Left hindlimb (tissue), 1 donor: Measurements from ENCODE around the gene GLCCI1.
"Not testable (repeated sequence)": the region's sequence is repeated elsewhere in the genome, so short reads cannot be mapped to it uniquely, and the experiment has no call there.

Source experiments
- DNase-seq: peaks from one replicate; pipeline ENCODE4 v3.0.0-alpha.2; 2018

Gene GLCCI1

DNA sequence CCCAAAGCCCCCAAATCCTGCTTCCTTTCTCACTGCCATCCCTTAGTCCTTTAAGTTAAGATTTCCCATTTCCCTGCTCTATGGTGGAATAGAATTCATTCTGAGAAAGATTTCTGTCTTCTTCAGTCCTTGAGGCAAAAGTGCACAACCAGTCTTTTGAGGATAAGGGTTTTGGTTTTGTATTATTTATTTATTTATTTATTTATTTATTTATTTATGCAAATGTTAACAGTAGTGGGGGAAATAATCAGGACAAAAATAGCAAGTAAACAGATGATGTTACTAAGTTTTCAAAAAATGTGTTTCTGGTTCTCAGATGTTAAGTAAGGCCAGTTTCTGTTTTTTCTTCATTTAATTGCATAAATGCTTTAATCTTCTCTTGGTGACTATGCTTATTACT is 84.2 kb downstream of the GLCCI1 start:
- no peak for DNase-seq

DNA sequence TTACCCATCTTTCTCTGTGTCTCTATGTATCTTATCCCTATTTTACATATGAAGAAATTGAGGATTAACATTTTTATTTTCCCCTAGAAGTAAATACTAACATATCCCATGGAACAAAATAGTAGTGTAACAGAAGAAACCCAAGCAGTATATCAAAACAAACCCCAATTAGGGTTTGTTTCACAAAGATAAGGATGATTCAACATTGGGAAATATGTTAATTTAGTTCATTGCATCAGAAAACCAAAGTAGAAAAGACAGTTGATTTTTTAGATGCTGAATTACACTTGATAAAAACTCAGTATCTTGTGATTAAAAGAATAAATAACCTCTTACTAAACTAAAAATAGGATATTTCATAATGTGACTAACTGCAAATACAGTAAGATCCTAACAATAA is 87.8 kb downstream of the GLCCI1 start:
- DNase-seq, result no peak

DNA sequence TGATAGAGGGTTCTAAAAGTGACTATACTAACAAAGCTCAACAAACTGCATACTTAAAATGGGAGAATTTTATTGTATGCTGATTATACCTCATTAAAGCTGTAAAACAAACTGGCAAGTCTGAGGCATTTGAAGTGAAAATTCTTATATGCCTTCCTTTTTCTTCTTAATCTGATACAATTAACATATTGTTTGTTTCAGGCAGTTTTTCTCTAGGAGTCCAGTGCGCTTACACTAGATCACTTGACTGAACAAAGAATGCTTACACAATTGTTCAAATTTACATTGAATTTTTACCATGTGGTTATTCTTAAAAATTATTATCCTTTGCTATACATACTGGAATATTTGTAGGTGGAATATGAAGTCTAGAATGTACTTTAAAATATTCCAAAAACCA is 89.0 kb downstream of the GLCCI1 start:
- DNase-seq, result no peak

DNA sequence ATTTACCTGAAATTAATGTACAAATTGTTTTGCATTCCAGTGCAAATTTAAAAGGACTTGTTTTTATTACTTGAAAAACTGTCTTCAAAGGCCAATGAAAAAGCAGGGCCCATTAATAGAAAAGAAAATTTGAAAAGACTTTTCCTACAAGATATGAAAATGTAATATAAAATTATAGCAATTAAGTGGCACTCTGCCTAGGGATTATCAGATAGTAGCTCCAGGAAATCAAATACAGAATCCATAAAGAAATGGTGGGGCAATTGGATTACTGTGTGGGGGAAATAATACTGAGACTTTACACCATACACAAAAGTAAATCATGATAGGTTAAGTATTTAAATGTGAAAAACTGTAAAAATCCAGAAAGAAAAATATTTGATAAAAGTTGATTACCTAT is 89.7 kb downstream of the GLCCI1 start:
- no peak for DNase-seq

DNA sequence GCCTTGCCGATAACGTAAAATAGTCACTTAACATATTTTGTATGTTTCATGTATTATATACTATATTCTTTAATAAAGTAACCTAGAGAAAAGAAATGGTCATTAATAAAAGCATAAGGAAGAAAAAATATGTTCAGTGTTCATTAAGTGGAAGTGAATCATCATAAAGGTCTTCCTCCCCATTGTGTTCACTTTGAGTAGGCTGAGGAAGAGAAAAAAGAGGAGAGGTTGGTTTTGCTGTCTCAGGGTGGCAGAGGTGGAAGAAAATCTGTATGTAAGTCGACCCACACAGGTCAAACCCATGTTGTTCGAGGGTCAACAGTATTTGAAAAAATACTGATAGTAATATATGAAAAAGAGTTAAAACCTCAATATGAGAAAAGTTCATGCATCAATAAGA is 90.3 kb downstream of the GLCCI1 start:
- no peak for DNase-seq

DNA sequence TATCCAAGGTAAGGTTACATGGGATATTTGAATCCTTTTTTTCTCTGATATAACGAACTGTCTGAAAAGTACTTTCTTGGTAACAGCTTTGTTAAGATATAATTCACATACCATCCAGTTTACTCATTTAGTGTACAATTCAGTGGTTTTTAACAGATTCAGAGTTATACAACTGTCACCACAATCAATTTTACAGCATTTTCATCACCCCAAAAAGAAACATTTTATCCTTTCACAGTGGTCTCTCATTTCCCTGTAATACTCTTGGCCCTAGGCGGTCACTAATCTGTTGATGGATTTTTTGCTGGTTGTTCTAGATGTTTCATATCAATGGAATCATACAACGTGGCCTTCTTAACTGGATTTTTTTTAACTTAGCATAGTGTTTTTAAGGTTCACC is 91.6 kb downstream of the GLCCI1 start:
- no peak for DNase-seq

DNA sequence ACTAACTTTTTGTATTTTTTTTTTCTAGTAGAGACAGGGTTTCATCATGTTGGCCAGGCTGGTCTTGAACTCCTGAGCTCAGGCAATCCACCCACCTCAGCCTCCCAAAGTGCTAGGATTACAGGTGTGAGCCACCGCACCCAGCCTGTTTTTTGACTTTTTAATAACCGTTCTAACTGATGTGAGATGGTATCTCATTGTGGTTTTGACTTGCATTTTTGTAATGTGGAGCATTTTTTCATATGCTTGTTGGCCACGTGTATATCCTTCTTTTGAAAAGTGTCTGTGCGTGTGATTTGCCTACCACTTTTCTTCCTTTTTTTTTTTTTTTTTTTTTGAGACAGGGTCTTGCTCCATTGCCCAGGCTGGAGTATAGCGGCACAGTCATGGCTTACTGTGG is 94.7 kb downstream of the GLCCI1 start:
- not testable (repeated sequence) for DNase-seq

DNA sequence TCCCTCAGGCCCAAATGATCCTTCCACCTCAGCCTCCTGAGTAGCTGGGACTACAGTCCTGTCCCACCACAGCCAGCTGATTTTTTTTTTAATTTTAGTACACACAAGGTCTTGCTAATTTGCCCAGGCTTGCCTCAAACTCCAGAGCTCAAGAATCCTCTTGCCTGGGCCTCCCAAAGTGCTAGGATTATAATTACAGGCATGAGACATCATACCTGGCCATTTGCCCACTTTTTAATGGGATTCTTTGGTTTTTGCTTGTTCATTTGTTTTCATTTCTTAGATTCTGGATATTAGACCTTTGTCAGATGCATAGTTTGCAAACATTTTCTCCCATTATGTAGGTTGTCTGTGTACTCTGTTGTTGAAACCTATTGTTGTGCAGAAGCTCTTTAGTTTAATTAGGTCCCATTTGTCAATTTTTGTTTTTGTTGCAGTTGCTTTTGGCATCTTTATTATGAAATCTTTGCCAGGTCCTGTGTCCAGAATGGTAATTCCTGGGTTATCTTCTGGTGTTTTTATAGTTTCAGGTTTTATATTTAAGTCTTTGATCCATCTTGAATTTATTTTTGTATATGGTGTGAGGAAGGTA is 95.2 kb downstream of the GLCCI1 start:
- no peak for DNase-seq

DNA sequence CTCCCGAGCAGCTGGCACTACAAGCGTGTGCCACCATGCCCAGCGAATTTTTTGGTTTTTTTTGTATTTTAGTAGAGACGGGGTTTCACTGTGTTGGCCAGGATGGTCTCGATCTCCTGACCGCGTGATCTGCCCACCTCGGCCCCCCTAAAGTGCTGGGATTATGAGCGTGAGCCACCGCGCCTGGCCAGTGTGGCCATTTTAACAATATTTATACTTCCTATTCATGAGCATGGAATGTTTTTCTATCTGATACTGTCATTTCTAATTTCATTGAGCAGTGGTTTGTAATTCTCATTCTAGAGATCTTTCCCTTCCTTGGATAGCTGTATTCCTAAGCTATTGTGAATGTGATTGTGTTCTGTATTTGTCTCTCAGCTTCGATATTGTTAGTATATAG is 96.2 kb downstream of the GLCCI1 start:
- no peak for DNase-seq

DNA sequence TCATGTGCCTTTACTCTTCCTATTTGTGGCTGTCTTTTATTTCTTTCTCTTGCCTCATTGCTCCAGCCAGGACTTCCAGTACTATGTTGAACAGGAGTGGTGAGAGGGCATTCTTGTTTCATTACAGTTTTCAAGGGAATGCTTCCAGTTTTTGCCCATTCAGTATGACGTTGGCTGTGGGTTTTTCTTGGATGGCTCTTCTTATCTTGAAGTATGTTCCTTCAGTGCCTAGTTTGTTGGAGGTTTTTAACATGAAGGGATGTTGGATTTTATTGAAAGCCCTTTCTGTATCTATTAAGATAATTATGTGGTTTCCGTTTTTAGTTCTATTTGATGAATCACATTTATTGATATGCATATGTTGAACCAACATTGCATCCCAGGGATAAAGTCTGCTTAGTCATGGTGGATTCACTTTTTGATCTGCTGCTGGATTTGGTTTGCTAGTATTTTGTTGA is 96.8 kb downstream of the GLCCI1 start:
- no peak for DNase-seq

DNA sequence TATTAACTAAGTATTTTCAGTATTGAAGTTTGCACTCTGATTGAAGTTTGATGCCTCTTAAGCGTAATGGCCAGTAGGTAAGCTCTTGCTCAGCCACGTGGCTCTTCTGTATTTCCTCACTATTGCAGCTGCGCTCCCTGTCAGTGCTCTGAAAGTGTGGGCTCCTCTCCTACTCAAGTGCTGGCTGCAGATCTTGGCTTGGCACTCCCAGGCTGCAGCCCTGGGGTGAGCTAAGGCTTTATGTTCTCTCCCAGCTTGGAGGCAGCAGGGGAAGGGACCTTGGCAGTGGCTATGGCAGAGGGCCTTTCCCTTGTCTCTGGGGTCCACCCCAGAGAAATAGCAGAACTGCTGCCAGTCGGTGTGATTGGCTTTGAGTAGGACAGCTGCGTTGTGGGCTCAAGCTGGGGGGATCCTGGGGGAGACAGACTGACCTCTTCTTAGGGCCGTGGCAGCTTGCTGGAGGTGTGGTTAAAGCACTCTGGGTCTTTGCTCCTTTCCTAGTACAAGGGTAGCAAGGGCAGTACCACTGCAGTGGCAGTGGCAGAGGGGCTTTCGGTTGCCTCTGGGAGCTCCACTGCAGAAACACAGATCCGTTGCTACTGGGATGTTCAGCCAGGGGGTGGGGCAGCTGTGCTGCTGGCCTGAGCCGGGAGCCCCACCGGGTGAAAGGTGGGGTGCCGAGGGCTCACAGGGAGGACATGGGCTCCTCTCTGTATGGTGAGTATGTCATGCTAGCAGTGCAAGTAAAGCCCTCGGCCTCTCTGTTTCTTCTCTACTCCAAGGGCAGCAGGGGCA is 100.5 kb downstream of the GLCCI1 start:
- DNase-seq, result no peak

DNA sequence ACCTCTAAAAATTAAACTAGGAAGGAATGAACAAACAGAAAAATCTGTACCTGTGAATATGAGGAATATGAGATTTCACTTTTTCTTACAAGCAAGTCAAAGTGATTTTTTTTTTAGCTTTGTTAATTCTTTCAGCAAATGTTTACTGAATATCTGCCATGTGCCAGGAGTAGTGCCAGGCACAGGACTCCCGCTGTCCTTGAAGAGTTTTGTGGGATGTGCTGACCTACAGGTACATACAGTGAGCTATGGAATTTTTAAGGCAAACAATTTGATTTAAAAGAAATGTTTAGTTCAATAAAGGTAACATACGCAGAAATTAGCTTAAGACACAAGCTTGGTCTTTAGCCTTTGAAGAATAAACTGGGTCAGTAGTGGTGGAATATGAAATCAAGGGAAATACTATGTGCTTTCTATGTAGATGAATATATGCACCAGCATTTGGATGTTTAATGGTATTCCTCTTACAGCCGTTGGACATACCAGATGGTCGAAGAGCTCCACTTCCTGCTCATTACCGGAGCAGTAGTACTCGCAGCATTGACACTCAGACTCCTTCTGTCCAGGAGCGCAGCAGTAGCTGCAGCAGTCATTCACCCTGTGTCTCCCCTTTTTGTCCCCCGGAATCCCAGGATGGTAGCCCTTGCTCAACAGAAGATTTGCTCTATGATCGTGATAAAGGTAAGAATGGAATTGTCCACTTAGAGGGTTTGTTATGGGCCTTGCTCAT is 102.0 kb downstream of the GLCCI1 start:
- DNase-seq, result no peak

DNA sequence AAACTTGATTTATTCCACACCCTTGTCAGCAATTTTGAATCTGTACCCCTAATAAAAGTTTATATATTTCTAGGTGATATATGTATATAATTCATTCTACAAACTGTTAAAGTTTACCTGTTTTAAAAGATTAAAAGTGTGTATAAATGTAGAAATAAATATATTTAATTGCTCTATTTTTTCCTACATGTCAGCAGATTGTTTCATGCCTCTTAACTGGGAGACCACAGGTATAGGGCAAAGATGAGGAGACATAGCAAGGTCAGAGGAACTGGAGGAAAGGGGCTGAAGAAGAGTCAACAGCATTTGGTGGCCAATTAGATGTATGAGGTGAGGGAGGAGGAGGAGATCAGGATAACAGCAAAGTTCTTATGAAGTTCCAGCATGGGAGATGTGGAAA is 109.8 kb downstream of the GLCCI1 start:
- no peak for DNase-seq

DNA sequence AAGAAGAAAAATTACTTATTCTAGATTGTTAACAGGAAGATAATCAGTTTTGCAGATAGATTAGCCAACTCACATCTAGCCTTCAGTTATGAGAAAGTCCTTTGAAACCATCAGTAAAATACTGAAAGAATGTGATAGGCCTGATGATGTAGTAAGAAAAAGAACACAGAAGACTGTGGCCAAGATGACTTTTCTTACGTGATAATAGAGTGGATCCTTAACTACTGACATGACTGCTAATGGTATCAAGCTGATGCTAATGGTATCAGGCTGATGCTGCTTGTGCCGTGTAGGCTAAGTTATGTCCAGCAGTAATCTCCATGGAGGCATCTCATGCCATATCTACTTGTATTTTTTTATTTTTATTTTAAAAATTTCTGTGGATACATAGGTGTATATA is 114.2 kb downstream of the GLCCI1 start:
- no peak for DNase-seq

DNA sequence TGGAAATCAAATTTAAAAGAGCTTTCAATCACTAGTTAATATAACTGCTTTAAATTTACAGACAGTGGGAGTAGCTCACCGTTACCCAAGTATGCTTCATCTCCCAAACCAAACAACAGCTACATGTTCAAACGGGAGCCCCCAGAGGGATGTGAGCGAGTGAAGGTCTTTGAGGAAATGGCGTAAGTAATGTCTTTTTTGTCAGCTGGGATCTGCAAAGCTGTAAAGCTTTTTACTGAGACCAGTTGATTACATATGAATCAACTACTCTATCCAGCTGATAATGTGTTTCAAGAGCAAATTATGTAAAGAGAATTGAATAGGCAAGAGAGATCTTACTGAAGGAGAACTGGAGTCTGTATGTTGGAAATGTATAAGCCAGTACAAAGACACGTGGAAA is 116.2 kb downstream of the GLCCI1 start:
- DNase-seq, result no peak

DNA sequence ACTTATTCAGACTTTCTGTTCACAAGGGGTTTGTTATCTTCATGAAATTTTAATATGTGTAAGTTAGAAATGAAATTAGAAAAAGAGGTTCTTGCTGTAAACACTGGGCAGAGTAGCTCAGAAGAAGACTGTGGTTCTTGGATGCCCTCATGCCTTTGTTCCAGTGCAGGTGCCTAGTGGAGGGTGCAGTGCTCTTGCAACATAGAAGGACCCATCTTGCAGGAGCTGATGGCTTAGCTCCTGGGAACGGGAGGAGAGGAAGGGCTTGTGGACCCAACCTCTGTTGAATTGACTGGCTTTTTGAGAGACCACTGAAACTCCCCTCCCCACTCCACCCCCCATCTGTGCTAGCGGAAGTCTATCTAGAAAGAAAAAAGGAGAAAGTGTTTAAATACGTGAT is 116.8 kb downstream of the GLCCI1 start:
- no peak for DNase-seq

DNA sequence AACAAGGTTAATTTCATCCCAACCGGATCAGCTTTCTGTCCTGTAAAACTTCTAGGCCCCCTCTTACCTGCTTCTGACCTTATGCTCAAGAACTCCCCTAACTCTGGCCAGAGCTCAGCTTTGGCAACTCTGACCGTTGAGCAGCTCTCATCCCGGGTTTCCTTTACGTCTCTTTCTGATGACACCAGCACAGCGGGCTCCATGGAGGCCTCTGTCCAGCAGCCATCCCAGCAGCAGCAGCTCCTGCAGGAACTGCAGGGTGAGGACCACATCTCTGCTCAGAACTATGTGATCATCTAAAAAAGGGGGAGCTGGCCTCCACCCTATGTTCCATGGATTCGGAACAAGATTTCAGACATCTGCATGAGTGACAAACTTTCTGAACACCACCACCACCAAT is 117.6 kb downstream of the GLCCI1 start:
- no peak for DNase-seq

DNA sequence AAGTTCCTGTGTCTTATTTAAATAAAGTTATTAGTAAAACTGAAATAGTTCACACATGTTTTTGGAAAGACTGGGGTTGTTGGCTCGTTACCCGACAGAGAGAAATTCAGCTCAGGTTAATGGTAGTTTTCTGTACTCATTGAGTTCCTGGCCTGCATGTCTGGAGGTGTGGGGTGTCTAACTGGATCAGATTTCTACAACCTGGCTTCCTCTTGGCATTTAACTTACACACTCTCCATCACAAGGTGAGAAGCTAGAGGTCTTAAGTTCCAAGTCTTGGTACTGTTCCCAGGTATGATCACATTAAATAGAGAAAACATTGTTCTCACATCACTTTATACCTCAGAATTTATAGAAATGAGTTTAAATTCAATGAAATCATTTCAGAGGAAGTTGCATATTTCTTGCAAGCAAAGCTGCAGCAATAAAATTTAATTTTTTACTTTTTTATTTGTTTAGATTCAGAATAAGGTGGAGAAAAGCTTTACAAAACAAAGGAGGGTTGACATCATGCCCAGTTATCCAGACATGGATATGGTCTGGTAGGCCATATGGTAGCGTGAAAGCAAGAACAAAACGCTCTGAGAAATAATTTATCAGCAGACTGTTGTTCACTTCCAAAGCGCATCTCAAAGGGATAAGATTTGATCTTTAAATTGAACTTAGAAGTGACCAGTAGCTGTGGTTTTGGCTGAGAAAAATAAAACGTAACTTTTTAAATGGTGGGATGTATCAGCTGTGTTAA is 120.6 kb downstream of the GLCCI1 start:
- DNase-seq, result no peak

DNA sequence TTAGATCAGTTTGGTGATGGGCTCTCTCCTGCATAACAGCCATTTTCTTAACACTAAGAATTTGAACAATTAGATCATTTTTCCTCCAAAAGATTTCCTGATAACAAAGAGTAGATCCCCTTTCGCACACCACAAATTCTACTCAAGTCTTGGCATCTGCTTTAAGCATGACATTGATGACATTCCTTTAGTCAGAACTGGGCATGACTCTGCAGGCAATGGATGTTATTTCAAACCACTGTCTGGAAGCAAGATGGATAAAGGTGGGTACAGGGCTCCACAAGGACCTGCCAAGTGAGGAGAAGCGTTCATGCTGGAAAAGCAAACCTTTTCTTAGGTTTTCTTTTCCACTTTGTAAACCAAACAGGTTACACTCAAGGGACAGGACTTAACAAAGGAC is 123.5 kb downstream of the GLCCI1 start:
- no peak for DNase-seq

DNA sequence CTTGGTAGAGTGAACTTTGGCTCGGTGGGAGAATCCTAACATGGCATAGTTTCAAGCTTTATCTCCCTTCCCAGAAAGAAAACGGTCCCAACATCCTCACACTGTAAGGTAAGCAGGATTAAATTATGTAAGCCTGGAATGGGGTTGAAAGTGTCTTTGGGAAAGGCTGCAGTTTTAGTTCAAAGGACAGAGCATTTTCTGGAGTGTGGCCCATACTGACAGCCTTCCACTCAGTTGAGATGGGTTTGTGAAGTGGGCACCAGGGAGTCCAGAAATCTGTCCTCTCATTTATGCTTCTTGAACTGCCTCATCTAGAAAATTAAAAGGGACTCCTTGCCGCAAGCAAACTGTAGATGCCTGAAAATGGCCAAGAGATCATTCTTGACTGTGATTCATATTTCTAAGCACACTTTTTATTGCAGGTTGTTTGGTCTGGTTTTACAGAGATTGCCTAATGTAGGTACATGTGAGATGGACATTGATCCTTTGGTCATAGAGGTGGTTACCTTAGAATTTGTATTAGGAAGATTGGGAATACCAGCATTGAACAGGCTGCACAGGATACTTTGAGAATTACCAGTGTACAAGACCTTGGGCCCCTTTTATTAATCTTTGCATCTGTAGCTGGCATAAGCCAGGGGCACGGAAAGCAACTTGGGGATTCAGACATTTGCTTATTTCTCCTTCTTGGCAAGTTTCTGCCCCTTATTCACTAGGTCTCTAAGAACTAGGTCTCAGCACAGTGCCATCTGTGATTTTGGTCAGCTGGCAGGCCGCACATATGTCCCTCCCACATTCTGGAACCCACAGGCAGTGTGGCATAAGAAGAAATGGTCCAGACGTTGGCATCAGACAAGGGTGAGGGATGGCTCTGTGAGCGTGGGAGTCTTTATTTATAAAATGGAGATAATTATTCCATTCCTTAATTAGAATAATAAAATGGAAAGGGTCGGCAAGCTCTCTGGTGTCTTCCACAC is 125.9 kb downstream of the GLCCI1 start:
- no peak for DNase-seq

DNA sequence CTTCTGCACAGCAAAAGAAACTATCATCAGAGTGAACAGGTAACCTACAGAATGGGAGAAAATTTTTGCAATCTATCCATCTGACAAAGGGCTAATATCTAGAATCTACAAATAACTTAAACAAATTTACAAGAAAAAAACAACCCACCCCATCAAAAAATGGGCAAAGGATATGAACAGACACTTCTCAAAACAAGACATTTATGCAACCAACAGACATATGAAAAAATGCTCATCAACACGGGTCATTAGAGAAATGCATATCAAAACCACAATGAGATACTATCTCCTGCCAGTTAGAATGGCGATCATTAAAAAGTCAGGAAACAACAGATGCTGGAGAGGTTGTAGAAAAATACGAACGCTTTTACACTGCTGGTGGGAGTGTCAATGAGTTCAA is 132.7 kb downstream of the GLCCI1 start:
- DNase-seq, result not testable (repeated sequence)

DNA sequence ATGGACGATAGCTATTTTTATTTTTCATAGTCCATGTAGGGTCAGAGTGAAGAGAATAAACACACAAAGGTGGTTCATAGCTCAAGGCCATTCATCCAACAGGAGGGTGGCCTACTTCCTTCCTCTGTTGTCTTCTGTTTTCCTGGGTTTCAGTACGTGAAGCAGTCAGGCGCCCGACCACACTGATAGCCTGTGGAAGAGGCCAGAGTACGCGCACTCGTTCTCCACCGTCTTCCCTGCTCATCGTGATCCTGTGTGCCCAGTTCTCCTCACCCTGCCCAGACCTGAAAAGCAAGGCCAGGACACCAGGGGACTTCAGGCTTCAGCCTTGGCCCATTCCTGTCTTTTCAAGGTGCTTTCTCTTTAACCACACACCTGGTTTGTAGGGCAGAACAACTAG is 134.7 kb downstream of the GLCCI1 start:
- no peak for DNase-seq
